Mammary epithelial cell (primary cell): ENCODE data around the gene PAH.

Experiments used
- CTCF ChIP-seq, 2 donors: IDR thresholded peaks in 1 of 2; conservative IDR thresholded peaks in 1 of 2; 2 replicates each; pipeline ENCODE4 v1.5.1; 2011 to 2012; ENCODE audit warnings: inconsistent platforms in 2 of 2, low read length in 2 of 2, mild to moderate bottlenecking in 2 of 2, control low read depth in 1 of 2, low read depth in 1 of 2; ENCODE audit not compliant: insufficient read depth in 1 of 2; ENCODE audit errors: extremely low read depth in 1 of 2
- EZH2 ChIP-seq: IDR thresholded peaks from 2 replicates; pipeline ENCODE4 v1.6.1; 2012; ENCODE audit warnings: low read length, inconsistent platforms, borderline replicate concordance

- TF ChIP-seq CTCF (conservative IDR thresholded peaks at IDR 0.05 in 1 of 2, IDR thresholded peaks at IDR 0.05 in 1 of 2; ENCODE audit: extremely low read depth in 1 of 2, insufficient read depth in 1 of 2, low read depth in 1 of 2, low read length in 2 of 2) (no peak), EZH2 (no peak)
These were observed 3.4 kb downstream of the PAH start for GRCh38 chr12:102913453-102914226.
